ENCODE measurements around the gene FMNL2.

GRCh38 chr2:152507907-152508306 is 172.9 kb downstream of the FMNL2 start:
- TF ChIP-seq TCF4 (CRISPR knock-in tag; IDR thresholded peaks at IDR 0.05; ENCODE audit: borderline replicate concordance) (no peak), CREB5 (CRISPR knock-in tag; IDR thresholded peaks at IDR 0.05; ENCODE audit: low read depth) (no peak), OSR1 (CRISPR knock-in tag; IDR thresholded peaks at IDR 0.05) (no peak), SNAI2 (CRISPR knock-in tag; IDR thresholded peaks at IDR 0.05) (no peak), GLIS3 (CRISPR knock-in tag; IDR thresholded peaks at IDR 0.05) (no peak), ZC3H10 (CRISPR knock-in tag; IDR thresholded peaks at IDR 0.05) (no peak), CSRNP3 (CRISPR knock-in tag; IDR thresholded peaks at IDR 0.05) (no peak), ZNF565 (CRISPR knock-in tag; conservative IDR thresholded peaks at IDR 0.05; ENCODE audit: low read depth) (no peak), ZNF8 (CRISPR knock-in tag; IDR thresholded peaks at IDR 0.05) (no peak), ARNTL (CRISPR knock-in tag; IDR thresholded peaks at IDR 0.05; ENCODE audit: borderline replicate concordance, low read depth) (no peak), CSDC2 (CRISPR knock-in tag; IDR thresholded peaks at IDR 0.05) (no peak), PPARA (CRISPR knock-in tag; IDR thresholded peaks at IDR 0.05; ENCODE audit: borderline replicate concordance) (no peak)
- TF ChIP-seq, protein P1, sequence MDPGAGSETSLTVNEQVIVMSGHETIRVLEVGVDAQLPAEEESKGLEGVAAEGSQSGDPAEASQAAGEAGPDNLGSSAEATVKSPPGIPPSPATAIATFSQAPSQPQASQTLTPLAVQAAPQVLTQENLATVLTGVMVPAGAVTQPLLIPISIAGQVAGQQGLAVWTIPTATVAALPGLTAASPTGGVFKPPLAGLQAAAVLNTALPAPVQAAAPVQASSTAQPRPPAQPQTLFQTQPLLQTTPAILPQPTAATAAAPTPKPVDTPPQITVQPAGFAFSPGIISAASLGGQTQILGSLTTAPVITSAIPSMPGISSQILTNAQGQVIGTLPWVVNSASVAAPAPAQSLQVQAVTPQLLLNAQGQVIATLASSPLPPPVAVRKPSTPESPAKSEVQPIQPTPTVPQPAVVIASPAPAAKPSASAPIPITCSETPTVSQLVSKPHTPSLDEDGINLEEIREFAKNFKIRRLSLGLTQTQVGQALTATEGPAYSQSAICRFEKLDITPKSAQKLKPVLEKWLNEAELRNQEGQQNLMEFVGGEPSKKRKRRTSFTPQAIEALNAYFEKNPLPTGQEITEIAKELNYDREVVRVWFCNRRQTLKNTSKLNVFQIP (CRISPR knock-in tag; IDR thresholded peaks at IDR 0.05; ENCODE audit: borderline replicate concordance, low read depth), result no peak
